ENCODE measurements around the gene TYMP.
"Not testable (repeated sequence)": the region's sequence is repeated elsewhere in the genome, so short reads cannot be mapped to it uniquely, and the experiment has no call there.

The TYMP gene

DNA sequence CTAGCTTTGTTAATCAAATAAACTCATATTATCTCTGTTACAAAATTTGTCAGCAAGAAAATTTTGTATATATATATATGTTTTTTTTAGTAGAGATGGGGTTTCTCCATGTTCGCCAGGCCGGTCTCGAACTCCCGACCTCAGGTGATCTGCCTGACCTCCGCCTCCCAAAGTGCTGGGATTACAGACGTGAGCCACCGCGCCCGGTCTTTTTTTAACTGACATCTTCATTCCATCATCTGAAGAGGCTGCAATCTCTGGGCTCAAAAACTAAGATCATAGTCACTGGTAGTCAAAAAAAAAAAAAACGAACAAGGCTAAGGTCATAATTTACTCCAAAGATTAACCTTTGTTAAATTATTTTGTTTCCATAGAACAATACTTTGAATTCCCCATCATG is 10.6 kb upstream of the TYMP start:
- TF ChIP-seq, protein P1, sequence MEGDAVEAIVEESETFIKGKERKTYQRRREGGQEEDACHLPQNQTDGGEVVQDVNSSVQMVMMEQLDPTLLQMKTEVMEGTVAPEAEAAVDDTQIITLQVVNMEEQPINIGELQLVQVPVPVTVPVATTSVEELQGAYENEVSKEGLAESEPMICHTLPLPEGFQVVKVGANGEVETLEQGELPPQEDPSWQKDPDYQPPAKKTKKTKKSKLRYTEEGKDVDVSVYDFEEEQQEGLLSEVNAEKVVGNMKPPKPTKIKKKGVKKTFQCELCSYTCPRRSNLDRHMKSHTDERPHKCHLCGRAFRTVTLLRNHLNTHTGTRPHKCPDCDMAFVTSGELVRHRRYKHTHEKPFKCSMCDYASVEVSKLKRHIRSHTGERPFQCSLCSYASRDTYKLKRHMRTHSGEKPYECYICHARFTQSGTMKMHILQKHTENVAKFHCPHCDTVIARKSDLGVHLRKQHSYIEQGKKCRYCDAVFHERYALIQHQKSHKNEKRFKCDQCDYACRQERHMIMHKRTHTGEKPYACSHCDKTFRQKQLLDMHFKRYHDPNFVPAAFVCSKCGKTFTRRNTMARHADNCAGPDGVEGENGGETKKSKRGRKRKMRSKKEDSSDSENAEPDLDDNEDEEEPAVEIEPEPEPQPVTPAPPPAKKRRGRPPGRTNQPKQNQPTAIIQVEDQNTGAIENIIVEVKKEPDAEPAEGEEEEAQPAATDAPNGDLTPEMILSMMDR (IDR thresholded peaks at IDR 0.05; ENCODE audit: low read depth, low read length), result no peak
- no peak for DNase-seq (ENCODE audit: low read depth, low spot score)
- no peak overlapping the region for H3K4me3 ChIP-seq (ENCODE audit: low read depth, low read length)
- in situ Hi-C loops (cut with HindIII; ENCODE audit: low sequenced_read_pairs), result no loop called here

DNA sequence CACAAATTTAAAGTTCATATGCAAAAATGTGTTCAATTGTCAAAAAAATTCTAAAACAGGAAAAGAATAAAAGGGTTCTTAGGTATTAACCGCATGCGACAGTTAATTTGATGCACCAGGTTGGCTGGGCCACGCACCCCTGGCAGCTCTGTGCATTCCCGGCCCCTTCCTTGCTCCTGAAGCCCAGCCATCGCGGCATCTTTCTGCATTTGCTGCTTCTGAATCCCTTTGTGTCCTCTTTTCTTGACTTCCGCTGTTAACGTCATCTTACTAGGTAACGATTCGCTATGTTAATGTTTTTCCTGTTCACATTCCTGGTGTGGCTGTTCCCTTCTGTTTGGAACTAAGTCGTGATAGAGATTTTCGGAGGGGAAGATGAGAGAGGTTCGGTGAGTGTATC is 8.0 kb upstream of the TYMP start:
- no peak for DNase-seq (ENCODE audit: low read depth, low spot score)
- TF ChIP-seq, protein P1 (IDR thresholded peaks at IDR 0.05; ENCODE audit: low read depth, low read length), result no peak
- in situ Hi-C loops (cut with HindIII; ENCODE audit: low sequenced_read_pairs), result no loop called here
- no peak overlapping the region for H3K4me3 ChIP-seq (ENCODE audit: low read depth, low read length)

DNA sequence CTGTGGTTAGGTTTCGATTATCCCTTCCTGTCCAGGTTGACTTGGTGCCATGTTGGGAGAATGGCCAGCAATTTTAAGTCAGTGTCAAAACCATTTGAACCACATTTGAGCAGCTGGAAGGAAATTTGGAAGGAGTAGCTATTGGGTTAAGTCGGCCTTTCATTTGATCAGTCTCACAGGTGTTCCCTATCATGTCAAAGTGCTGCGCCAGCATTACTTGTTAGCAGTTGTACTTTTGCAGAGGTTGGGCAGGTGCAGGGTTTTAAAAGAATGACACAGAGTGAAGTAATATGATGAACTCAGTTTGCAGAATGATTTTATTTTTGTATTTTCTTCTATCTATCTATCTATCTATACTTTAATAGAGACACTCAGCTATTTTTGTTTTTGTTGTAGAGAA is 6.4 kb upstream of the TYMP start:
- TF ChIP-seq, protein P1 (IDR thresholded peaks at IDR 0.05; ENCODE audit: low read depth, low read length), result no peak
- DNase-seq (ENCODE audit: low read depth, low spot score), result no peak
- no peak overlapping the region for H3K4me3 ChIP-seq (ENCODE audit: low read depth, low read length)
- in situ Hi-C loops (cut with HindIII; ENCODE audit: low sequenced_read_pairs), result no loop called here

DNA sequence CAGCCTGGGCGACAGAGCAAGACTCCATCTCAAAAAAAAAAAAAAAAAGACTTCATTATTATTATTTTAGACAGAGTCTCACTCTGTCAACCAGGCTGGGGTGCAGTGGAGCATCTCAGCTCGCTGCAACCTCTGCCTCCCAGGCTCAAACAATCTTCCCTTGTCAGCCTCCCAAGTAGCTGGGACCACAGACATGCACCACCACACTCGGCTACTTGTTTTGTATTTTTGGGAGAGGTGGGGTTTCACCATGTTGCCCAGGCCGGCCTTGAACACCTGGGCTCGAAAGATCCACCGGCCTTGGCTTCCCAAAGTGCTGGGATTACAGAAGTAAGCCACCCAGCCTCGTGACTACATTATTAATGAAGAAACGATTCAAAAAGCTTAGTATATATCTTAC is 5.3 kb upstream of the TYMP start:
- in situ Hi-C loops (cut with HindIII; ENCODE audit: low sequenced_read_pairs), result no loop called here
- DNase-seq (ENCODE audit: low read depth, low spot score), result no peak
- no peak overlapping the region for H3K4me3 ChIP-seq (ENCODE audit: low read depth, low read length)
- TF ChIP-seq, protein P1 (IDR thresholded peaks at IDR 0.05; ENCODE audit: low read depth, low read length), result no peak

DNA sequence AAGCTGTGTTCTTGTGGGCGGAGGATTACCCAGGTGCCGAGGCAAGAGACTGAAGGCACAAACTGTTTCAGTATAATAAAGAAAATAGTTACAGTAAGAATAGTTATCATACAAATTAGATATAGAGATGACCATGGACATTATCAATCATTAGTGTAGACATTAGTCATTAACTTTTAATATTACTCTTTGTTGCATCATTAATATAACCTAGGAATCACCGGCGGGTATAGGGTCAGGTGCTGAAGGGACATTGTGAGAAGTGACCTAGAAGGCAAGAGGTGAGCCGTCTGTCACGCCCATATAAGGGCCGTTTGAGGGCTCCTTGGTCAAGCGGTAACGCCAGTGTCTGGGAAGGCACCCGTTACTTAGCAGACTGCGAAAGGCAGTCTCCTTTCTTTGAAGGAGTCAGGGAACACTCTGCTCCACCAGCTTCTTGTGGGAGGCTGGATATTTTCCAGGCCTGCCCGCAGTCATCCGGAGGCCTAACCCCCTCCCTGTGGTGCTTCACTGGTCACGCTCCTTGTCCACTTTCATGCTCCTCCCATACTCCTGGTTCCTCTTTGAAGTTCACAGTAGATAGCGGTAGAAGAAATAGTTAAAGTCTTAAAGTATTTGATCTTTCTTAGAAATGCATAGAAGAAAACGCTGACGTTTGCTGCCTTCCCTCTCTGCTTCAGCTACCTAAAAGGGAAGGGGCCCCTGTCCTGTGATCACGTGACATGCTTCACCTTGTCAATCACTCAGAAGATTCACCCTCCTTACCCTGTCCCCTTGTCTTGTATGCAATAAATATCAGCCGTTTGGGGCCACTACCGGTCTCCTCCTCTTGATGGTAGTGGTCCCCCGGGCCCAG is 4.3 kb upstream of the TYMP start:
- H3K4me3 ChIP-seq (ENCODE audit: low read depth, low read length); in situ Hi-C loops (cut with HindIII; ENCODE audit: low sequenced_read_pairs): not testable (repeated sequence)
- peak; percentile 49 for DNase-seq (ENCODE audit: low read depth, low spot score)

DNA sequence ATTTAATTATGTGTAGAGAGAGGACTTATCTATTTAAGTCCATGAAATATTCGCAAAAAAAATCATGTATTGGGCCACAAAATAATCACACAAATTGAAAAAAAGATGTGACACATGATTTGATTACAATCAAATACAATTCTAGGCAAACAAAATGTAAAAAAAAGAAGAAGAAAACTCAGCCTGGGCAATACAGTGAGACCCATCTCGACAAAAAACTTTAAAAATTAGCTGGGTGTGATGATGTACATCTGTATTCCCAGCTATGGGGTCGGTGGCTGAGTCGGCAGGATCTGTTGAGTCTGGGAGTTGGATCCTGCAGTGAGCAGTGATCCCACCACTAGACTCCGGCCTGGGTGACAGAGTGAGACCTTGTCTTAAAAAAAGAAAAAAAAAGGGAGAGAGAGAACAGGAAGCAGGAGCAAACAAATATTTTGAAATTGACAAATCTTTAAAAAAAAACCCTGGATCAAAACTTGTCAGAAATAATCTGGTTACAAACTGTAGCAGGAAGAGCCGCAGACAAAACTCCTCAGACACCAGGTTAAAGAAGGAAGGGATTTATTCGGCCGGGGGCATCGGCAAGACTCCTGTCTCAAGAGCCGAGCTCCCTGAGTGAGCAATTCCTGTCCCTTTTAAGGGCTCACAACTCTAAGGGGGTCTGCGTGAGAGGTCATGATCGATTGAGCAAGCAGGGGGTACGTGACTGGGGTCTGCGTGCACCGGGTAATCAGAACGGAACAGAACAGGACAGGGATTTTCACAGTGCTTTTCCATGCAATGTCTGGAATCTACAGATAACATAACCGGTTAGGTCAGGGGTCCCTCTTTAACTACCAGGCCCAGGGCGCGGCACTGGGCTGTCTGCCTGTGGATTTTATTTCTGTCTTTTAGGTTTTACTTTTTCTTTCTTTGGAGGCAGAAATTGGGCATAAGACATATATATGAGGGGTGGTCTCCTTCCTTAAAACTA is 3.3 kb upstream of the TYMP start:
- TF ChIP-seq, protein P1 (IDR thresholded peaks at IDR 0.05; ENCODE audit: low read depth, low read length), result no peak
- in situ Hi-C loops (cut with HindIII; ENCODE audit: low sequenced_read_pairs), result no loop called here
- no peak for DNase-seq (ENCODE audit: low read depth, low spot score)
- H3K4me3 ChIP-seq (ENCODE audit: low read depth, low read length), result no peak overlapping the region

Data from astrocyte of the spinal cord (primary cell).